CD14-positive monocyte (primary cell): ENCODE results near the gene IFRD1. TPM values are rescaled to one million over a fixed set of nuclear protein-coding genes. Genes with fewer than 3 reads are reported as not detected.

Experiments used
- DNase-seq, 3 donors: peaks; one replicate each; pipeline ENCODE4 v3.0.0-alpha.2; 2011 to 2022
- H2AFZ ChIP-seq: 2 replicates; pipeline ENCODE4 v1.6.0; 2012; ENCODE audit warnings: mild to moderate bottlenecking, low read depth, low read length, inconsistent platforms; ENCODE audit not compliant: insufficient read depth, poor library complexity, severe bottlenecking
- H3K27ac ChIP-seq, 2 donors: 1 replicate in 1 of 2; 2 replicates in 1 of 2; pipeline ENCODE4 v1.5.1; 2012 to 2013; ENCODE audit warnings: low read length in 2 of 2, control low read depth in 1 of 2, inconsistent platforms in 1 of 2, low read depth in 1 of 2, mild to moderate bottlenecking in 1 of 2
- H3K27me3 ChIP-seq, 2 donors: one replicate each; pipeline versions ENCODE4 v1.6.0 to v1.6.1; 2011 to 2013; ENCODE audit warnings: low read length in 2 of 2; ENCODE audit not compliant: control insufficient read depth in 2 of 2, insufficient read depth in 2 of 2
- H3K36me3 ChIP-seq, 2 donors: replicated peaks in 1 of 2; 1 replicate in 1 of 2; 2 replicates in 1 of 2; pipeline versions ENCODE4 v1.5.1 to v1.6.1; 2012 to 2013; ENCODE audit warnings: low read length in 2 of 2, control low read depth in 1 of 2, inconsistent platforms in 1 of 2, mild to moderate bottlenecking in 1 of 2; ENCODE audit not compliant: insufficient read depth in 2 of 2, control insufficient read depth in 1 of 2
- H3K4me1 ChIP-seq, 2 donors: 1 replicate in 1 of 2; 2 replicates in 1 of 2; pipeline versions ENCODE4 v1.5.1 to v1.6.1; 2012 to 2013; ENCODE audit warnings: low read length in 2 of 2, control low read depth in 1 of 2, inconsistent platforms in 1 of 2, mild to moderate bottlenecking in 1 of 2, moderate library complexity in 1 of 2; ENCODE audit not compliant: insufficient read depth in 2 of 2, control insufficient read depth in 1 of 2
- H3K4me2 ChIP-seq: replicated peaks from 2 replicates; pipeline ENCODE3; 2012; ENCODE audit warnings: low read length, moderate library complexity, mild to moderate bottlenecking; ENCODE audit not compliant: poor library complexity, severe bottlenecking; ENCODE audit errors: extremely low read depth
- H3K4me3 ChIP-seq, 3 experiments: fragments of 200-600 bp in 1 of 3; sonication (generic) in 1 of 3; replicated peaks in 1 of 3; 1 replicate in 2 of 3; 2 replicates in 1 of 3; pipeline ENCODE4 v1.5.1; 2011 to 2013; ENCODE audit warnings: low read length in 3 of 3, mild to moderate bottlenecking in 3 of 3, control low read depth in 2 of 3, low read depth in 2 of 3, inconsistent platforms in 1 of 3, moderate library complexity in 1 of 3
- H3K79me2 ChIP-seq: 2 replicates; pipeline ENCODE4 v1.6.0; 2012; ENCODE audit warnings: mild to moderate bottlenecking, control low read depth, inconsistent platforms, low read length, moderate library complexity; ENCODE audit not compliant: insufficient read depth
- H3K9ac ChIP-seq: 2 replicates; pipeline ENCODE4 v1.6.0; 2017; ENCODE audit warnings: low read length, mild to moderate bottlenecking; ENCODE audit not compliant: insufficient read depth, poor library complexity, severe bottlenecking
- H3K9me3 ChIP-seq, 2 donors: replicated peaks in 1 of 2; 1 replicate in 1 of 2; 2 replicates in 1 of 2; pipeline versions ENCODE4 v1.5.1 to v1.6.1; 2012 to 2013; ENCODE audit warnings: low read length in 2 of 2, control low read depth in 1 of 2; ENCODE audit not compliant: control insufficient read depth in 1 of 2, insufficient read depth in 1 of 2
- H4K20me1 ChIP-seq: 2 replicates; pipeline ENCODE4 v1.6.0; 2012; ENCODE audit warnings: mild to moderate bottlenecking, low read length, control low read depth, moderate library complexity; ENCODE audit not compliant: insufficient read depth
- H3K27ac Mint-ChIP-seq, 7 donors: one replicate each; pipeline ENCODE4 v1.8.0; 2020; ENCODE audit warnings: mild to moderate bottlenecking in 7 of 7, mixed read lengths in 7 of 7, moderate library complexity in 6 of 7, inconsistent platforms in 2 of 7
- H3K27me3 Mint-ChIP-seq, 3 donors: one replicate each; pipeline ENCODE4 v1.8.0; 2021 to 2022; ENCODE audit warnings: low read depth in 3 of 3, mild to moderate bottlenecking in 3 of 3, mixed read lengths in 3 of 3, moderate library complexity in 3 of 3, inconsistent platforms in 1 of 3
- H3K36me3 Mint-ChIP-seq, 2 donors: one replicate each; pipeline ENCODE4 v1.8.0; 2020; ENCODE audit warnings: mixed read lengths in 2 of 2, inconsistent platforms in 1 of 2, mild to moderate bottlenecking in 1 of 2
- H3K4me1 Mint-ChIP-seq: one replicate; pipeline ENCODE4 v1.8.0; 2020; ENCODE audit warnings: mild to moderate bottlenecking, mixed read lengths
- H3K4me3 Mint-ChIP-seq, 2 donors: one replicate each; pipeline ENCODE4 v1.8.0; 2020; ENCODE audit warnings: mild to moderate bottlenecking in 2 of 2, mixed read lengths in 2 of 2, moderate library complexity in 1 of 2
- H3K9me3 Mint-ChIP-seq, 7 donors: one replicate each; pipeline ENCODE4 v1.8.0; 2020 to 2022; ENCODE audit warnings: mixed read lengths in 7 of 7, mild to moderate bottlenecking in 6 of 7, moderate library complexity in 6 of 7, inconsistent platforms in 2 of 7
- CTCF ChIP-seq: fragments of 200-600 bp; IDR thresholded peaks from one replicate; pipeline ENCODE4 v1.8.0; 2022; ENCODE audit warnings: antibody characterized with exemption, mild to moderate bottlenecking
- WGBS: methylation state at CpG from one replicate; pipeline ENCODE4 v1.1.5; 2013; ENCODE audit warnings: missing lambda C conversion rate; ENCODE audit not compliant: insufficient coverage; 5-methylcytosine and 5-hydroxymethylcytosine counted together
- intact Hi-C, 2 donors: fragments of 100-400 bp; cut with micrococcal nuclease; formaldehyde crosslinking; loops; one replicate each; pipeline versions ENCODE4 v1.15.0 to v1.15.1; 2023
- polyA minus RNA-seq: library from RNA; depleted of rRNA, polyadenylated mRNA; stranded (reverse); fragments of >200 nt; gene quantifications from 2 replicates; pipeline ENCODE4 v1.2.3, GENCODE V29; 2012
- polyA plus RNA-seq, 3 donors: library from polyadenylated mRNA; depleted of rRNA in 1 of 3; unstranded in 2 of 3; stranded (reverse) in 1 of 3; fragments of 300-500 nt in 2 of 3; fragments of >200 nt in 1 of 3; fragmentation: Illumina TruSeq in 2 of 3; gene quantifications; 1 replicate in 2 of 3; 2 replicates in 1 of 3; pipeline ENCODE4 v1.2.3, GENCODE V29; 2012 to 2021
- total RNA-seq, 12 experiments: library from RNA in 1 of 12; stranded (reverse) in 1 of 12; fragments of 120-200 nt in 1 of 12; gene quantifications; one replicate each; pipeline ENCODE4 v1.2.4 and lab custom pipeline; 2013 to 2026; ENCODE audit warnings: mixed read lengths in 6 of 12, inconsistent platforms in 1 of 12

The IFRD1 gene, protein sequence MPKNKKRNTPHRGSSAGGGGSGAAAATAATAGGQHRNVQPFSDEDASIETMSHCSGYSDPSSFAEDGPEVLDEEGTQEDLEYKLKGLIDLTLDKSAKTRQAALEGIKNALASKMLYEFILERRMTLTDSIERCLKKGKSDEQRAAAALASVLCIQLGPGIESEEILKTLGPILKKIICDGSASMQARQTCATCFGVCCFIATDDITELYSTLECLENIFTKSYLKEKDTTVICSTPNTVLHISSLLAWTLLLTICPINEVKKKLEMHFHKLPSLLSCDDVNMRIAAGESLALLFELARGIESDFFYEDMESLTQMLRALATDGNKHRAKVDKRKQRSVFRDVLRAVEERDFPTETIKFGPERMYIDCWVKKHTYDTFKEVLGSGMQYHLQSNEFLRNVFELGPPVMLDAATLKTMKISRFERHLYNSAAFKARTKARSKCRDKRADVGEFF
- total RNA-seq (2013): 54.6 TPM
- polyA plus RNA-seq: 10 to 100 TPM; 13.6 to 81.6 (median 18.7) TPM
- polyA minus RNA-seq: 83.7 and 88.7 TPM in 2 replicates
- 52.4 to 143 (median 86.4) reads per million in 11 experiments for total RNA-seq (lab: John Stamatoyannopoulos, UW)

DNA sequence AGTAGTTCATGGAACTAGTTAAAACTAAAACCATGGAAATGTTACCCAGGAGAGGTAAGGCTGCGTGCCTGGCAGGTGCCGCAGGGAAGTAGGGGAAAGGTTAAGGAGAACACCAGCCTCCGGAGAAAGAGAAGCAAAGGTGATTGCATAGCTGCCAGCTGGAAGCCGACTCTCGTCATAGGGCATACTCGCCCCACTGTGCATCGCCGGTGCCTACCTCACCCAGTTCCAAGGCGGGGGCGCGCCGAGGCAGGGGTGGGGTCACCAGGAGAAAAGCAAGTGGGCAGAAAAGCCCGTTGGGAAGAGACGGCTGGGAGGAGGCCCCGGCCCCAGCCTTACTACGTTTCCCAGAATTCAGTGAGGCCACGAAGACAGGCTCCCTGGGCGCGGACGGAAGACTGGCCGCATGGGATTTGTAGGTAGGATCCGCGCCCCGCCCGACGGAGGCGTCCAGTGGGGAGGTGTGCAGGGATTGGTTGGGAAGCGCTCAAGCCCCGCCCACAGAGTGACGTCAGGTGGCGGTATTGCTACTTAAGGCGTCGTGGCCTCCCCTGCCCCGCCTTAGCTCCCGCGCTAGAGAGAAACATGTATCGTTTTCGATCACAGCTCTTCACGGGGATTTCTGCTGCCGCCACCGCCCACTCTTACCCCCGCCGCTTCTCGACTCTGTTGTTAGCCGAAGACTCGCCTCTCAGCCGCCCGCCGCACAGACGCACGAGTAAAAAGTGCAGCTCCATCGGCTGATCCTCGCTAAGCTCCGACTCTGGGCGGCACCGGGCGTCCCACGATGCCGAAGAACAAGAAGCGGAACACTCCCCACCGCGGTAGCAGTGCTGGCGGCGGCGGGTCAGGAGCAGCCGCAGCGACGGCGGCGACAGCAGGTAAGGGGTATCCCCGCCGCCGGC is at the start of gene IFRD1:
Gene IFRD1 (plus strand): TSS at position 559 of the 905 bp plus-strand sequence. CDS start 229 bp downstream, at position 788.
- H3K27me3 ChIP-seq: no peaks in the 10 kb centered on the region
- peak within 1 kb of the TSS; percentile 97 for H3K27ac ChIP-seq
- no peaks in the 10 kb centered on the region for H3K36me3 ChIP-seq
- H3K4me2 ChIP-seq: peak within 1 kb of the TSS; percentile 91
- Mint-ChIP-seq H3K27me3 (peaks cover 0 to 8% (median 0%) of the 10 kb centered on the region in 3 donors), H3K27ac (peak within 1 kb of the TSS; percentile 97 to 99 (median 98)), H3K4me1 (peaks cover 41% of the 10 kb centered on the region), H3K36me3 (peaks cover 4 to 6% of the 10 kb centered on the region in 2 donors), H3K9me3 (no peaks in the 10 kb centered on the region), H3K4me3 (peak within 1 kb of the TSS; percentile 96 to 98)
- peaks cover 48% of the 10 kb centered on the region for H3K79me2 ChIP-seq
- peak within 1 kb of the TSS; percentile 95 for H2AFZ ChIP-seq
- H3K4me3 ChIP-seq: peak within 1 kb of the TSS; percentile 75 to 100 (median 100)
- peak; percentile 96 to 98 (median 97) for DNase-seq
- H3K9ac ChIP-seq: peak within 1 kb of the TSS; percentile 97
- intact Hi-C loops: loop anchor here (5.0 to 10.0 kb wide), 3 partner anchors 243 to 368 kb away; partner anchors contain the start of genes DOCK4 (in 2 of the 2) and ZNF277 (in 2 of the 2)
- WGBS: 0% methylated on average over 67 of the region's 73 CpGs
- no peaks in the 10 kb centered on the region for H3K9me3 ChIP-seq
- no peak for TF ChIP-seq CTCF
- H4K20me1 ChIP-seq: peaks cover 44% of the 10 kb centered on the region
- peaks cover 23 to 40% of the 10 kb centered on the region in 2 donors for H3K4me1 ChIP-seq

DNA sequence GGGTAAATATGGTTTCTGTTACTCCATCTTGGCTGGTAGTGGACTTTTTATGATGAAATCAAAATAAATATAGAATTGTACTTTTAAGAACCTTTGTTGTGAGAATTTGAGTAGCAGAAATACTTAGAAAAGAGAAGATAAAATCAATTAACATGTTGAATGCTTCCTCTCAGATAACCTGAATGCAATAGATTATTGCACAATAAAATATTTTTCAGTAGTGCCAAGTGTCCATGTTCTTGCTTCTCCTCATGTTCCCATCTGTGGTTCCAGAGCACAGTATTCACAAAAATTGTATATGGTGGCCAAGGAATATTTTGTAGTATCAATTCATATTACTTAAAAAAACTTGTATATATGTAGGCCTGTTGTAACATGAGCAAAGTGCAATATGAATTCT is 45.9 kb upstream of the IFRD1 start:
- H2AFZ ChIP-seq: no peak overlapping the region
- H3K9me3 Mint-ChIP-seq: no peaks in the 10 kb centered on the region
- H3K4me1 Mint-ChIP-seq: peaks cover 2% of the 10 kb centered on the region
- no peak for DNase-seq
- H3K36me3 ChIP-seq: no peaks in the 10 kb centered on the region
- H3K27me3 Mint-ChIP-seq: peaks cover 0 to 7% (median 1%) of the 10 kb centered on the region in 3 donors
- no peak overlapping the region for H3K27ac ChIP-seq
- no peaks in the 10 kb centered on the region for H3K79me2 ChIP-seq
- H3K27ac Mint-ChIP-seq: no peak overlapping the region
- H4K20me1 ChIP-seq: no peaks in the 10 kb centered on the region
- H3K4me3 ChIP-seq: no peak overlapping the region
- TF ChIP-seq CTCF: no peak
- no peaks in the 10 kb centered on the region for H3K4me1 ChIP-seq
- no peaks in the 10 kb centered on the region for H3K9me3 ChIP-seq
- H3K4me2 ChIP-seq: no peak overlapping the region
- no peaks in the 10 kb centered on the region for H3K36me3 Mint-ChIP-seq
- H3K9ac ChIP-seq: no peak overlapping the region
- no peak overlapping the region for H3K4me3 Mint-ChIP-seq
- H3K27me3 ChIP-seq: no peaks in the 10 kb centered on the region
- intact Hi-C loops: no loop called here
